ENCODE data around the gene GATM.
A peak's percentile ranks its signal among the peaks of the same experiment; 100 is the strongest.

GATM gene, protein sequence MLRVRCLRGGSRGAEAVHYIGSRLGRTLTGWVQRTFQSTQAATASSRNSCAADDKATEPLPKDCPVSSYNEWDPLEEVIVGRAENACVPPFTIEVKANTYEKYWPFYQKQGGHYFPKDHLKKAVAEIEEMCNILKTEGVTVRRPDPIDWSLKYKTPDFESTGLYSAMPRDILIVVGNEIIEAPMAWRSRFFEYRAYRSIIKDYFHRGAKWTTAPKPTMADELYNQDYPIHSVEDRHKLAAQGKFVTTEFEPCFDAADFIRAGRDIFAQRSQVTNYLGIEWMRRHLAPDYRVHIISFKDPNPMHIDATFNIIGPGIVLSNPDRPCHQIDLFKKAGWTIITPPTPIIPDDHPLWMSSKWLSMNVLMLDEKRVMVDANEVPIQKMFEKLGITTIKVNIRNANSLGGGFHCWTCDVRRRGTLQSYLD

GRCh38 chr15:45378149-45378912 is at the start of gene GATM:
Gene GATM (minus strand): TSS chr15:45378544. CDS start chr15:45378453, 91 bp downstream.
- peak; percentile 58 for DNase-seq

- DNase-seq: no peak
These were observed 48.7 kb upstream of the GATM start for GRCh38 chr15:45427085-45427484.

DNA sequence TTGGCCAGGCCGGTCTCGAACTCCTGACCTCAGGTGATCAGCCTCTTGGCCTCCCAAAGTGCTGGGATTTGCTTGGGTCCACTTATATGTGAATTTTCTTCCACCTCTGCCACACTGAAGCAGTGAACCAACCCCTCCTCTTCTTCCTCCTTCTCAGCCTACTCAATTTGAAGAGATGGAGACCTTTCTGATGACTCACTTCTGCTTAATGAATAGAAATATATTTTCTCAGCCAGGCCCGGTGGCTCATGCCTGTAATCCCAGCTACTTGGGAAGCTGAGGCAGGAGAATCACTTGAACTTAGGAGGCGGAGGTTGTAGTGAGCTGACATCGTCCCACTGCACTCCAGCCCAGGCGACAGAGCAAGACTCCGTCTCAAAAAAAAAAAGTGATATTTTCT is 46.8 kb upstream of the GATM start:
- DNase-seq: no peak

DNA sequence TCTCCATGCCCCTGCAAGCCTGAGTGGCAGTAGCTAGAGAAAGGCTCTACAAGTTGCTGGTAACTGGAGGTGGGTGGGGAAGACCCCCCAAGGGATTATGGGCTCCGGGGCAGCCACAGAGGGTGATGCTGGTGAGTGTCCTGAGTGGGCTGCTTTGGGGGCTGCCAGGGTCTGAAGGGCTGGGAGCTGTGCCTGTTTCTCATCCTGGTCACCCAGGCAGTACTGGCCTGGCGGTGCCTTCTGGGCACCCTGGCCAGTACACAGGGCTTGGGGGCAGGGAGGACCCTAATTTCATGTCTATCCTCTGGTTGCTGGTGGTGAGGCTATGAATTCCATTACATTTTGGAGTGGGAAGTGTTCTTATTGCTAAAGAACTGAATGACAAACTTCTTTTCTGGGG is 46.1 kb upstream of the GATM start:
- DNase-seq: no peak

- no peak for DNase-seq
These were observed 39.1 kb upstream of the GATM start for GRCh38 chr15:45417303-45417950.

DNA sequence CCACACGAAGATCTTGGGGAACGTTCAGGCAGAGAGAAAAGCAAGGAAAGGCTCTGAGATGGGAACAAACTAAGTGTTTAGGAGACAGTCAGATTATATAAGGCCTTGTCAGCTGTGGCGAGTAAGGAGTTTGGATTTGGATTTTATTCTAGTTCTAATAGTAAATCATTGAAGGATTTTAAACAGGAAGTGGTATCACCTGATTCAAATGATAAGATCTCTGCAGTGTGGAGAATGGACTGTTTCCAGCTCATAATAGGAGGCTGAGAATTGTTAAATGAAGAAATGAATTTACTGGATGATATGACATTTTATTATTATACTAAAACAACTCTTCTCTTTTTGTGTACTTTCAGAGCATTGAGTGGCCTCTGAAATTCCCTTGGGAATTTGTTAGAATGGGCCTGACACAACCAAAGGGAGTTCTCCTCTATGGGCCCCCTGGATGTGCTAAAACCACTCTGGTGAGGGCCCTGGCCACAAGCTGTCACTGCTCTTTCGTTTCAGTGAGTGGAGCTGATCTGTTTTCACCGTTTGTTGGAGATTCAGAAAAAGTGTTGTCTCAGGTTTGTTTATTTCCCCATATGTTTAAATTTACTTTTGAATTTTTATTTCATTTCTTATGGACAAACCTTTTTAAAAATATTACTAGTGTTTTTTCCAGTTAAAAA is 36.0 kb upstream of the GATM start:
- DNase-seq: no peak

DNA sequence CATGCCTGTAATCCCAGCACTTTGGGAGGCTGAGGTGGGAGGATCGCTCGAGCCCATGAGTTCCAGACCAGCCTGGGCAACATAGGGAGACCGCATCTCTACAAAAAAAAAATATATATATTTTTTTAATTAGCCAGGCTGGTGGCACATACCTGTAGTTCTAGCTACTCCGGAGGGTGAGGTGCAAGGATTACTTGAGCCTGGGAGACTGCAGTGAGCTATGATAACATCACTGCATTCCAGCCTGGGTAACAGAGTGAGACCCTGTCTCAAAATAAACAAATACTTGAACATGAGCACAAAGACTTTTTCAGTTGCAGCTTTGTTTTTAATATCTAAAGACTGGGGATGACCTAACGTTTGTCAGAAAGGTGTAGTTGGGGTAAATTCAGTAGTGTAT is 31.3 kb upstream of the GATM start:
- no peak for DNase-seq

GRCh38 chr15:45407786-45408185 is 29.4 kb upstream of the GATM start:
- DNase-seq: no peak

GRCh38 chr15:45402955-45403877 is 24.9 kb upstream of the GATM start:
- peak; percentile 61 for DNase-seq

DNA sequence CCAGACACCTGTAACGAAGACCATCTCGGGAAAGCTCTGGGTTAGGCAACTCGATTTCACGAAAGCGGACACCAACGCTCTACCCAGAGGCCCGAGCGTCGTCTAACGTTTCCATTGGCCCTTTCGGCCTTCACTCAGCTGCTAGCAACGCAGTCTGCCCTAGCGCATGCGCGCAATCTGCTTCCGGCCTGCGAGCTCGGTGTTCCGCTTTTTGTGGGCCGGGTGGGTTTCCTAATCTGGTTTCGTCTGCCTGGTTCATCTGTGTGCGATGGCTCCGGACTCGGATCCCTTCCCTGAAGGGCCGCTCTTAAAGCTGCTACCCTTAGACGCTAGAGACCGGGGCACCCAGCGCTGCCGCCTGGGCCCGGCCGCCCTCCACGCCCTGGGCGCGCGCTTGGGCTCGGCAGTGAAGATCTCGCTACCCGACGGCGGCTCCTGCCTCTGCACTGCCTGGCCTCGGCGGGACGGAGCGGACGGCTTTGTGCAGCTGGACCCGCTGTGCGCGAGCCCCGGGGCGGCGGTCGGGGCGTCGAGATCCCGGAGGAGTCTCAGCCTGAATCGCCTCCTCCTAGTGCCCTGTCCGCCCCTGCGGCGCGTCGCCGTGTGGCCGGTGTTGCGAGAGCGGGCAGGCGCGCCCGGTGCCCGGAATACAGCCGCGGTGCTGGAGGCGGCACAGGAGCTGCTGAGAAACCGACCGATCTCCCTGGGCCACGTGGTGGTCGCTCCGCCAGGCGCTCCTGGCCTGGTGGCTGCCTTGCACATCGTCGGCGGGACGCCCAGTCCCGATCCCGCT is 24.0 kb upstream of the GATM start:
- peak; percentile 98 for DNase-seq

GRCh38 chr15:45401665-45402161 is 23.4 kb upstream of the GATM start:
- no peak for DNase-seq

GRCh38 chr15:45399381-45400212 is 21.3 kb upstream of the GATM start:
- peak; percentile 63 for DNase-seq

DNA sequence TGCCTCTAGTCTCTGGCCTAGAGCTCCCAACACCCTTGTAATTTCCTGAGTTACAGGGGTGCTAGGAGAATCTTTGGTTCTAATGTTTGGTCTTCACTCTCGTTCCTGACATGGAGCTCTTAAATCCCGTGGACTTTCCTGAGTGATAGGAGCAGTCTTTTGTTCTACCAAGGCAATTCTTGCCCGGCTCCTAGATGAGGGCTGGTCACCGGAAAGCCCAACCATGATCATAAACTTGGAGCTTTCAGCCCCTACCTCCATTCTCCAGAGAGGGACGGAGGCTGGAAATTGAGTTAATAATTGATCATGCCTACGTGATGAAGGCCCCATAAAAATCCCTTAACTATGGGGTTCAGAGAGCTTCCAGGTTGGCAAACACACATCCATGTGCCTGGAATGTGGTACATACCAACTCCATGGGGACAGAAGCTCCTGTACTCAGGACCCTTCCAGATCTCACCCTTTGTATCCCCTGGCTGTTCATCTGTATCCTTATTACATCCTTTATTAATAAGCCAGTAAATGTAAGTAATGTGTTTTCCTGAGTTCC is 18.8 kb upstream of the GATM start:
- no peak for DNase-seq

GRCh38 chr15:45395943-45396342 is 17.6 kb upstream of the GATM start:
- DNase-seq: no peak

- DNase-seq: no peak
These were observed 16.3 kb upstream of the GATM start for GRCh38 chr15:45394681-45395080.

GRCh38 chr15:45393851-45394250 is 15.5 kb upstream of the GATM start:
- DNase-seq: peak; percentile 14

GRCh38 chr15:45392584-45392855 is 14.2 kb upstream of the GATM start:
- DNase-seq: no peak

GRCh38 chr15:45391746-45392583 is 13.6 kb upstream of the GATM start:
- no peak for DNase-seq

DNA sequence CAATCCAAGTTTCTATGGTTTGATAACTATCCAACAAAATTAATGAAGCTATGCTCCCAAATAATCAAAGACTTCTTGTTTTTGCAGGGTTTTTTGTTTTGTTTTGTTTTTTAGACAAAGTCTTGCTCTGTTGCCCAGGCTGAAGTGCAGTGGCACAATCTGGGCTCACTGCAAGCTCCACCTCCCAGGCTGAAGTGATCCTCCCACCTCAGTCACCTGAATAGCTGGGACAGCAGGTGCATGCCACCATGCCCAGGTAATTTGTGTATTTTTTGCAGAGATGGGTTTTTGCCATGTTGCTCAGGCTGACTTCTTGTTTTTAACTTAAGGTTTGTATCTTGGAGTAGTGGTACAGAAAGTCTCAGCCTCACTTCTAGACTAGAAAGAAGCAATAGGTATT is 11.0 kb upstream of the GATM start:
- no peak for DNase-seq

All from HCEC 1CT (cell line).